ENCODE measurements around the gene BLNK.

- TF ChIP-seq EZH2phosphoT487 (IDR thresholded peaks at IDR 0.05; ENCODE audit: insufficient read depth, low read depth) (no peak), EZH2 (IDR thresholded peaks at IDR 0.05; ENCODE audit: insufficient read depth, poor library complexity, severe bottlenecking) (no peak)
These were observed 6.4 kb downstream of the BLNK start for GRCh38 chr10:96264938-96265337.

Data from GM23248 (cell line).